HEK293 (cell line): Measurements from ENCODE around the gene LTBP1.

Experiments
- CTCF ChIA-PET: fragments of 350-600 bp; formaldehyde crosslinking; extraction: SDS; loops from one replicate; lab custom pipeline; 2021; ENCODE audit warnings: antibody characterized with exemption; lab: Yijun Ruan, JAX
- POLR2A ChIA-PET: fragments of 300-600 bp; formaldehyde crosslinking; extraction: SDS; loops from one replicate; lab custom pipeline; 2020; ENCODE audit warnings: antibody characterized with exemption, inconsistent platforms; lab: Yijun Ruan, JAX
- H3K27ac ChIP-seq: fragments of 200-500 bp; sonication (Bioruptor generic); 2 replicates; pipeline ENCODE4 v1.5.1; 2014; ENCODE audit warnings: low read depth, low read length, control low read depth, inconsistent platforms; ENCODE audit errors: extremely low read depth
- H3K36me3 ChIP-seq, 2 experiments: fragments of 200-500 bp in 1 of 2; sonication (Bioruptor generic) in 1 of 2; 1 replicate in 1 of 2; 2 replicates in 1 of 2; pipeline ENCODE4 v1.5.1; 2014 to 2017; ENCODE audit warnings: inconsistent platforms in 2 of 2, low read length in 2 of 2; ENCODE audit not compliant: control insufficient read depth in 2 of 2, insufficient read depth in 1 of 2
- H3K4me1 ChIP-seq: fragments of 200-500 bp; sonication (Bioruptor generic); 2 replicates; pipeline ENCODE4 v1.5.1; 2014; ENCODE audit warnings: mild to moderate bottlenecking, low read length, inconsistent platforms; ENCODE audit not compliant: control insufficient read depth, insufficient read depth
- H3K4me3 ChIP-seq: 2 replicates; pipeline ENCODE4 v1.5.1; 2011; ENCODE audit warnings: low read depth, mild to moderate bottlenecking, control low read depth, low read length, moderate library complexity
- H3K9me3 ChIP-seq: fragments of 200-500 bp; sonication (Bioruptor generic); 2 replicates; pipeline ENCODE4 v1.5.1; 2014; ENCODE audit warnings: low read depth, low read length, inconsistent platforms; ENCODE audit not compliant: control insufficient read depth, insufficient read depth
- BCL11B ChIP-seq: fragments of 450-650 bp; formaldehyde crosslinking; IDR thresholded peaks from 2 replicates; pipeline ENCODE4 v1.5.1; 2016; ENCODE audit warnings: low read depth, missing biosample characterization, missing genetic modification characterization
- FEZF1 ChIP-seq: fragments of 450-650 bp; formaldehyde crosslinking; IDR thresholded peaks from 2 replicates; pipeline ENCODE4 v1.5.1; 2016; ENCODE audit warnings: missing biosample characterization, missing genetic modification characterization
- GLIS1 ChIP-seq: fragments of 450-650 bp; formaldehyde crosslinking; IDR thresholded peaks from 2 replicates; pipeline ENCODE4 v1.5.1; 2016; ENCODE audit warnings: missing biosample characterization, missing genetic modification characterization
- SCRT2 ChIP-seq: fragments of 450-650 bp; formaldehyde crosslinking; IDR thresholded peaks from 2 replicates; pipeline ENCODE4 v1.5.1; 2016; ENCODE audit warnings: missing biosample characterization, missing genetic modification characterization
- SP7 ChIP-seq: fragments of 450-650 bp; formaldehyde crosslinking; IDR thresholded peaks from 2 replicates; pipeline ENCODE4 v1.5.1; 2016; ENCODE audit warnings: missing biosample characterization, missing genetic modification characterization
- TCF7L2 ChIP-seq: IDR thresholded peaks from 2 replicates; pipeline ENCODE4 v1.6.1; 2011; ENCODE audit warnings: low read depth, mild to moderate bottlenecking, inconsistent platforms, low read length, moderate library complexity, borderline replicate concordance
- ZBTB21 ChIP-seq: fragments of 450-650 bp; formaldehyde crosslinking; IDR thresholded peaks from 2 replicates; pipeline ENCODE4 v1.5.1; 2017; ENCODE audit warnings: missing biosample characterization, missing genetic modification characterization
- ZBTB7A ChIP-seq: fragments of 450-650 bp; formaldehyde crosslinking; IDR thresholded peaks from 2 replicates; pipeline ENCODE4 v1.5.1; 2016; ENCODE audit warnings: low read depth, missing biosample characterization, missing genetic modification characterization
- ZBTB8A ChIP-seq: fragments of 450-650 bp; formaldehyde crosslinking; IDR thresholded peaks from 2 replicates; pipeline ENCODE4 v1.5.1; 2016; ENCODE audit warnings: missing biosample characterization, missing genetic modification characterization
- ZFP41 ChIP-seq: fragments of 450-650 bp; formaldehyde crosslinking; IDR thresholded peaks from 2 replicates; pipeline ENCODE4 v1.5.1; 2016; ENCODE audit warnings: missing biosample characterization, missing genetic modification characterization, borderline replicate concordance
- ZNF19 ChIP-seq: fragments of 450-650 bp; formaldehyde crosslinking; IDR thresholded peaks from 2 replicates; pipeline ENCODE4; 2016; ENCODE audit warnings: missing biosample characterization, missing genetic modification characterization, low read depth
- ZNF223 ChIP-seq: fragments of 450-650 bp; formaldehyde crosslinking; IDR thresholded peaks from 2 replicates; pipeline ENCODE4 v1.5.1; 2016; ENCODE audit warnings: missing biosample characterization, missing genetic modification characterization
- ZNF350 ChIP-seq: fragments of 450-650 bp; formaldehyde crosslinking; IDR thresholded peaks from 2 replicates; pipeline ENCODE4 v1.5.0; 2017; ENCODE audit warnings: missing biosample characterization, mild to moderate bottlenecking, missing genetic modification characterization
- ZNF501 ChIP-seq: fragments of 450-650 bp; formaldehyde crosslinking; IDR thresholded peaks from 2 replicates; pipeline ENCODE4 v1.5.1; 2016; ENCODE audit warnings: missing biosample characterization, missing genetic modification characterization
- ZNF549 ChIP-seq: fragments of 450-650 bp; IDR thresholded peaks from 2 replicates; pipeline ENCODE4 v1.5.1; 2018; ENCODE audit warnings: missing biosample characterization, missing genetic modification characterization, mild to moderate bottlenecking, inconsistent platforms, moderate library complexity
- ZNF560 ChIP-seq: fragments of 450-650 bp; formaldehyde crosslinking; IDR thresholded peaks from 2 replicates; pipeline ENCODE4 v1.5.1; 2017; ENCODE audit warnings: missing biosample characterization, missing genetic modification characterization, borderline replicate concordance
- ZNF629 ChIP-seq: fragments of 450-650 bp; formaldehyde crosslinking; IDR thresholded peaks from 2 replicates; pipeline ENCODE4 v1.5.1; 2017; ENCODE audit warnings: missing biosample characterization, missing genetic modification characterization
- ZNF670 ChIP-seq: fragments of 450-650 bp; formaldehyde crosslinking; IDR thresholded peaks from 2 replicates; pipeline ENCODE4 v1.5.1; 2016; ENCODE audit warnings: missing biosample characterization, missing genetic modification characterization, low read depth
- ZNF677 ChIP-seq: fragments of 450-650 bp; IDR thresholded peaks from 2 replicates; pipeline ENCODE4 v1.5.0; 2018; ENCODE audit warnings: missing biosample characterization, mild to moderate bottlenecking, missing genetic modification characterization, moderate library complexity
- TF ChIP-seq, protein P1 (sequence below): fragments of 450-650 bp; formaldehyde crosslinking; IDR thresholded peaks from 2 replicates; pipeline ENCODE4 v1.5.1; 2017; ENCODE audit warnings: missing biosample characterization, missing genetic modification characterization
- TF ChIP-seq, protein P2 (sequence below): fragments of 450-650 bp; formaldehyde crosslinking; IDR thresholded peaks from 2 replicates; pipeline ENCODE4 v1.5.1; 2016; ENCODE audit warnings: missing biosample characterization, missing genetic modification characterization
- TF ChIP-seq, protein P3 (sequence below): sonication (generic); formaldehyde crosslinking; IDR thresholded peaks from 2 replicates; pipeline ENCODE4 v1.8.1; 2022; ENCODE audit warnings: mild to moderate bottlenecking, moderate library complexity, missing genetic modification reagents
- TF ChIP-seq, protein P4 (sequence below): fragments of 450-650 bp; formaldehyde crosslinking; conservative IDR thresholded peaks from 2 replicates; pipeline ENCODE4 v1.5.1; 2016; ENCODE audit warnings: low read depth, missing biosample characterization, missing genetic modification characterization

Gene LTBP1

DNA sequence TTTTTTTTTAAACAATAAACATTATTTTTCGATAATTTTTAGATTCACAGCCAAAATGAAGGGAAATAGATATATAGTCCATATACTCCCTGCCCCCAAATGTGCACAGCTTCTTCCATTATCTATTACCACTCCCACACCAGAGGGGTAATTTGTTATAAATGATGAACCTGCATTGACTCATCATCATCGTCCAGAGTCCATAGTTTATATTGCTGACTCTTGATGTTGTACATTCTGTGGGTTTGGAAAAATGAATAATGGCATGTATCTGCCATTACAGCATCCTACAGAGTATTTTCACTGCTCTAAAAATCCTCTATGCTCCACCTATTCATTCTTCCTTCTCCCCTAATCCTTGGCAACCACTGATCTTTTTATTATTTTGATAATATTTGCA is 121.5 kb downstream of the LTBP1 start:
- Histone ChIP-seq H3K27ac (no peak overlapping the region), H3K36me3 (no peaks in the 10 kb centered on the region), H3K4me3 (no peak overlapping the region), H3K9me3 (no peaks in the 10 kb centered on the region), H3K4me1 (peaks cover 4% of the 10 kb centered on the region; the same call in 1 of the 2 replicates)
- POLR2A ChIA-PET: no interaction called here
- CTCF ChIA-PET: no interaction called here
- no peak for TF ChIP-seq ZNF677 (tag by site-specific recombination)
- TF ChIP-seq ZBTB8A (tag by site-specific recombination): no peak
- no peak for TF ChIP-seq BCL11B (tag by site-specific recombination)
- no peak for TF ChIP-seq ZBTB7A (tag by site-specific recombination)
- TF ChIP-seq ZNF560 (tag by site-specific recombination): no peak
- TF ChIP-seq, protein P1, sequence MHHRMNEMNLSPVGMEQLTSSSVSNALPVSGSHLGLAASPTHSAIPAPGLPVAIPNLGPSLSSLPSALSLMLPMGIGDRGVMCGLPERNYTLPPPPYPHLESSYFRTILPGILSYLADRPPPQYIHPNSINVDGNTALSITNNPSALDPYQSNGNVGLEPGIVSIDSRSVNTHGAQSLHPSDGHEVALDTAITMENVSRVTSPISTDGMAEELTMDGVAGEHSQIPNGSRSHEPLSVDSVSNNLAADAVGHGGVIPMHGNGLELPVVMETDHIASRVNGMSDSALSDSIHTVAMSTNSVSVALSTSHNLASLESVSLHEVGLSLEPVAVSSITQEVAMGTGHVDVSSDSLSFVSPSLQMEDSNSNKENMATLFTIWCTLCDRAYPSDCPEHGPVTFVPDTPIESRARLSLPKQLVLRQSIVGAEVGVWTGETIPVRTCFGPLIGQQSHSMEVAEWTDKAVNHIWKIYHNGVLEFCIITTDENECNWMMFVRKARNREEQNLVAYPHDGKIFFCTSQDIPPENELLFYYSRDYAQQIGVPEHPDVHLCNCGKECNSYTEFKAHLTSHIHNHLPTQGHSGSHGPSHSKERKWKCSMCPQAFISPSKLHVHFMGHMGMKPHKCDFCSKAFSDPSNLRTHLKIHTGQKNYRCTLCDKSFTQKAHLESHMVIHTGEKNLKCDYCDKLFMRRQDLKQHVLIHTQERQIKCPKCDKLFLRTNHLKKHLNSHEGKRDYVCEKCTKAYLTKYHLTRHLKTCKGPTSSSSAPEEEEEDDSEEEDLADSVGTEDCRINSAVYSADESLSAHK (tag by site-specific recombination): no peak

DNA sequence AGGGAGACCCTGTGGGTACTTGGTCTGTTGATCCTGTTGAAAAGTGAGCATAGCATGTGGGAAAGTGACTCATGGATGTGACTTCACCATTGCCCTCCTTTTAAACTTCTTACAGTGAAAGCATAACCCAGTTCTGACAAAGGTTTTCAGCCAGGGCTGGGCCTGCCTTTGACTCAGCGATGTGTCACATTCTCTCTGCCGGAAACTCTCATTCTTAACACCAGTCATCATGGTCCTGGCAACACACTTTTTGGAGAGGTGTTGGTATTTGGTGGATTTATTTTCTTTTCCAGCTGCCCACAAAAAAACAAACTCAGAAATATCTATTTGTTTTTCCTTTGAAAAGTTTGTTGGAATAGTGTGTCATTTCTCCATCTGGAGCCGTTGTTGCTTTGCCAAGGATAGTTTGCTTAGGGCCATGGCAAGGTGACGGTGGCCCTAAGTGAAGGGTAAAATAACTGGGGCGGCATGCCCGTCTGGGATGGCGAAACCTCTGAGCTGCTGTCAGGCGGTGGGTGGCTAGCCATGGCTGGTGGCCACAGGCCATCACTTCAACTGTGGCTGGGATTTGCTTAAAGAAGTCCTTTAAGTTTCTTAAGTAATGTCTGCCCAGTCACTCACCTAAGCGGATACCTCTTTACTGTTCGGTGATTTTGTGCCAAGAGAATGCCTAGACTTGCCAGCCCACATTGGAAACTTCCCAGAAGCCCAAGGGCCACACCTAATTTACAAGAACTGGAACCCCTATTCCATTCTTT is 123.3 kb downstream of the LTBP1 start:
- CTCF ChIA-PET: interaction anchor here (0.5 to 1.0 kb wide), 4 partner anchors 16 to 1239 kb away, joined by 3 to 7 read pairs (median 4); no protein-coding TSS in a partner anchor
- 0 out of 2 replicates have a peak overlapping the region, but pooled peaks have one; percentile 11 for H3K27ac ChIP-seq
- POLR2A ChIA-PET: no interaction called here
- no peaks in the 10 kb centered on the region for H3K9me3 ChIP-seq
- no peaks in the 10 kb centered on the region for H3K36me3 ChIP-seq
- H3K4me3 ChIP-seq: no peak overlapping the region
- peaks cover 4% of the 10 kb centered on the region; the same call in 1 of the 2 replicates for H3K4me1 ChIP-seq
- TF ChIP-seq ZBTB21 (tag by site-specific recombination) (peak; percentile 77), FEZF1 (tag by site-specific recombination) (no peak), GLIS1 (peak; percentile 26; the same call in 1 of the 2 replicates), ZNF670 (tag by site-specific recombination) (no peak), ZNF501 (no peak), TCF7L2 (no peak), ZNF223 (tag by site-specific recombination) (no peak), ZNF629 (tag by site-specific recombination) (peak; percentile 87), ZFP41 (no peak), SP7 (peak; percentile 19; the same call in 1 of the 2 replicates), ZNF549 (tag by site-specific recombination) (no peak), ZNF19 (no peak), SCRT2 (tag by site-specific recombination) (0 out of 2 replicates have a peak, but pooled peaks have one; percentile 18), ZNF350 (no peak)
- TF ChIP-seq, protein P2, sequence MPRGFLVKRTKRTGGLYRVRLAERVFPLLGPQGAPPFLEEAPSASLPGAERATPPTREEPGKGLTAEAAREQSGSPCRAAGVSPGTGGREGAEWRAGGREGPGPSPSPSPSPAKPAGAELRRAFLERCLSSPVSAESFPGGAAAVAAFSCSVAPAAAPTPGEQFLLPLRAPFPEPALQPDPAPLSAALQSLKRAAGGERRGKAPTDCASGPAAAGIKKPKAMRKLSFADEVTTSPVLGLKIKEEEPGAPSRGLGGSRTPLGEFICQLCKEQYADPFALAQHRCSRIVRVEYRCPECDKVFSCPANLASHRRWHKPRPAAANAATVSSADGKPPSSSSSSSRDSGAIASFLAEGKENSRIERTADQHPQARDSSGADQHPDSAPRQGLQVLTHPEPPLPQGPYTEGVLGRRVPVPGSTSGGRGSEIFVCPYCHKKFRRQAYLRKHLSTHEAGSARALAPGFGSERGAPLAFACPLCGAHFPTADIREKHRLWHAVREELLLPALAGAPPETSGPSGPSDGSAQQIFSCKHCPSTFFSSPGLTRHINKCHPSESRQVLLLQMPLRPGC (tag by site-specific recombination): 0 out of 2 replicates have a peak, but pooled peaks have one; percentile 30
- TF ChIP-seq, protein P3, sequence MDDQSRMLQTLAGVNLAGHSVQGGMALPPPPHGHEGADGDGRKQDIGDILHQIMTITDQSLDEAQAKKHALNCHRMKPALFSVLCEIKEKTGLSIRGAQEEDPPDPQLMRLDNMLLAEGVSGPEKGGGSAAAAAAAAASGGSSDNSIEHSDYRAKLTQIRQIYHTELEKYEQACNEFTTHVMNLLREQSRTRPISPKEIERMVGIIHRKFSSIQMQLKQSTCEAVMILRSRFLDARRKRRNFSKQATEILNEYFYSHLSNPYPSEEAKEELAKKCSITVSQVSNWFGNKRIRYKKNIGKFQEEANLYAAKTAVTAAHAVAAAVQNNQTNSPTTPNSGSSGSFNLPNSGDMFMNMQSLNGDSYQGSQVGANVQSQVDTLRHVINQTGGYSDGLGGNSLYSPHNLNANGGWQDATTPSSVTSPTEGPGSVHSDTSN (CRISPR knock-in tag): no peak
- TF ChIP-seq, protein P4, sequence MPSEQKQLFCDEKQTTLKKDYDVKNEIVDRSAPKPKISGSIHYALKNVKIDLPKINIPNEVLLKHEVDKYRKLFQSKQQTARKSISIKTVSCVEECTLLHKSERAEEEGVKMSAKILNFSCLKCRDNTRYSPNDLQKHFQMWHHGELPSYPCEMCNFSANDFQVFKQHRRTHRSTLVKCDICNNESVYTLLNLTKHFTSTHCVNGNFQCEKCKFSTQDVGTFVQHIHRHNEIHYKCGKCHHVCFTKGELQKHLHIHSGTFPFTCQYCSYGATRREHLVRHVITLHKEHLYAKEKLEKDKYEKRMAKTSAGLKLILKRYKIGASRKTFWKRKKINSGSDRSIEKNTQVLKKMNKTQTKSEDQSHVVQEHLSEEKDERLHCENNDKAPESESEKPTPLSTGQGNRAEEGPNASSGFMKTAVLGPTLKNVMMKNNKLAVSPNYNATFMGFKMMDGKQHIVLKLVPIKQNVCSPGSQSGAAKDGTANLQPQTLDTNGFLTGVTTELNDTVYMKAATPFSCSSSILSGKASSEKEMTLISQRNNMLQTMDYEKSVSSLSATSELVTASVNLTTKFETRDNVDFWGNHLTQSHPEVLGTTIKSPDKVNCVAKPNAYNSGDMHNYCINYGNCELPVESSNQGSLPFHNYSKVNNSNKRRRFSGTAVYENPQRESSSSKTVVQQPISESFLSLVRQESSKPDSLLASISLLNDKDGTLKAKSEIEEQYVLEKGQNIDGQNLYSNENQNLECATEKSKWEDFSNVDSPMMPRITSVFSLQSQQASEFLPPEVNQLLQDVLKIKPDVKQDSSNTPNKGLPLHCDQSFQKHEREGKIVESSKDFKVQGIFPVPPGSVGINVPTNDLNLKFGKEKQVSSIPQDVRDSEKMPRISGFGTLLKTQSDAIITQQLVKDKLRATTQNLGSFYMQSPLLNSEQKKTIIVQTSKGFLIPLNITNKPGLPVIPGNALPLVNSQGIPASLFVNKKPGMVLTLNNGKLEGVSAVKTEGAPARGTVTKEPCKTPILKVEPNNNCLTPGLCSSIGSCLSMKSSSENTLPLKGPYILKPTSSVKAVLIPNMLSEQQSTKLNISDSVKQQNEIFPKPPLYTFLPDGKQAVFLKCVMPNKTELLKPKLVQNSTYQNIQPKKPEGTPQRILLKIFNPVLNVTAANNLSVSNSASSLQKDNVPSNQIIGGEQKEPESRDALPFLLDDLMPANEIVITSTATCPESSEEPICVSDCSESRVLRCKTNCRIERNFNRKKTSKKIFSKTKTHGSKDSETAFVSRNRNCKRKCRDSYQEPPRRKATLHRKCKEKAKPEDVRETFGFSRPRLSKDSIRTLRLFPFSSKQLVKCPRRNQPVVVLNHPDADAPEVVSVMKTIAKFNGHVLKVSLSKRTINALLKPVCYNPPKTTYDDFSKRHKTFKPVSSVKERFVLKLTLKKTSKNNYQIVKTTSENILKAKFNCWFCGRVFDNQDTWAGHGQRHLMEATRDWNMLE (tag by site-specific recombination): no peak
